GM21529 (cell line): ENCODE results near the gene HS6ST1.

Source experiments
- ATAC-seq: cut with Tn5 transposase; IDR thresholded peaks from one replicate; pipeline ENCODE4 v1.9.1; 2021; ENCODE audit not compliant: unreplicated experiment

Gene HS6ST1

DNA sequence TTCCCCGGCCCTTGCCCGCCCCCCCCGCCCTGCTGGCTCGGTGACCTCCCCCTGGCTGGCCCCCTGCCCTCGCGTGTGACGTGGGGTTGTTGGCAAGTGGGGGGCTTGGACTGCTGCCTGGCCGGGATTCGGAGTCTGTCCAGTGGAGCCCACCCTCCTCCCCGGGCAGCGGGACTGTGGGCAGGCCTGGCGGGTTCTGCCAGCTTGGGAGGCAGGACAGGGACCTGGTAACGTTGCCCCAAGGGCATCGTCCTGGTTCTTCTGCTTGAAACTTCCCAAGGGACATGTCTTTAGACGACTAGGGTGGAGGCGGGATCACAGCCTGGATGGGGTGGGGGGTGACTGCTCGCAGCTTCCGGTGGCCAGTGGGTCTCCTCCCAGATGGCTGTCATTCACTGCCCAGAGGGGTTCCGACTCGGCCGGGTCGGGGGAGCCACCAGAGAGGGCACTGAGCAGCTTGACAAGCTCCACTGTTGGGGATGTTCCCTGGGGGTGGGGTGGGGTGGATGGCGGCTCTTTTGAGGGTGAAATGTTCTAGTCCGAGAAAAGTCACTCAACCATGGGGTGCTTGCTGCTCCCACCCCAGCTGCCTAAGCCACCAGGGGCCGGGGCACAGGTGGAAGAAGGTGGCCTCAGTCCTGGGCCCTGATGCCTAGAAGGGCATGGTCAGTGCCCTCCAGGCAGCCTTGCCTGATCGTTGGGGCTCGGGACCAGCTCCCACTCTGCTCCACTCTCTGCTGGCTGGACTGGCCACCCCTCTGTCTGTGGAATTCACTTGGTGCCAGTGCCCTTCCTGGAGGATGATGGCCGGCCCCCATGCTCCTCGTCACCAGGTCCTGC lies 4.3 kb upstream of the HS6ST1 start:
- ATAC-seq = no peak

DNA sequence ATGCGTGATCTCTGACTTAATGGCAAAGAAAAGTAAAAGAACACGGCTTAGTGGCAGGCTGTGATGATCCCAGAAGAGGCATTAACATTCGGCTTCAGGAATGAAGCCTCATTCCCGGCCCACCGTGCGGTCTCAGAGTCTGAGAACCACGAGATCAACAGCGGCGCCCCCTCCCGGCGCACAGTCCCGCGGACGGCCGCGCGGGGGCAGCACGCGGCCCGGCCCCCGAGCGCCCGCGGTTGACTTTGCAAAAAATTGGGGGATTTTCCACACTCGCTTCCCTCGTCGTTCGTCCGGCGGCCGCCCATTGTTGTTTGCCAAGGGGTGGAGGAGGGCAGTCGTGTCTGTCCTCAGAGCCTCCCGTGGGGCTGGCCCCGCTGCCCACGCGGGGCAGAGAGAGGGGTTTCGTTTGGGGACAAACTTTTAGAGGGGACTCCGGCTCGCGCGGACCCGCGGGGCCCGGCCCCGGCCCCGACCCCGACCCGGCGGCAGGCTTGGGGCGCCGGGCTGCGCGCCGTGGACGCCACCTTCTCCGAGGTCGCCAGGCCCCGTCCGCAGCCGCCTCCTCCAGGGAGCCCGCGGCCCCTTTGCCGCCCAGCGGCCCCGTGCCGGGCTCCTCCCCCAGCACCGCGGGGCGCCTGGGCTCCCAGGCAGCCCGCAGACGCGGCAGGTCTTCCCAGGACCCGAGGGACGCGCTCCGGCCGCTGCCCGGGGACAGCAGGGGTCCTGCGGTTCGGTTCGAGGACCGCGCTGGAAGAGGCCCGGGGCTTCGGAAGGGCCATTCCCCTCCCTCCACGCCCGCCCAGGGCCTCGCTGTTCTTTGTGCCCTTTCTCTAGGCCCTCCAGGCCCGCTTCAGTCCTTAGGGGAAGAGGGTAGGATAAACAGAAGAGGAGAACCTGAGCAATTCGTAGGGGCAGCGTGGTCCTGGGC lies 3.4 kb upstream of the HS6ST1 start:
- peak; percentile 52 for ATAC-seq

- ATAC-seq = no peak
These were observed 2.5 kb upstream of the HS6ST1 start for GRCh38 chr2:128320906-128321771.

GRCh38 chr2:128320192-128320905 lies 1.7 kb upstream of the HS6ST1 start:
- no peak for ATAC-seq

- no peak for ATAC-seq
These were observed 1.0 kb upstream of the HS6ST1 start for GRCh38 chr2:128319631-128320191.

- ATAC-seq = peak; percentile 12
These were observed 423 bp downstream of the HS6ST1 start for GRCh38 chr2:128318245-128318644.

GRCh38 chr2:128317899-128318225 lies 806 bp downstream of the HS6ST1 start:
- ATAC-seq = peak; percentile 1

DNA sequence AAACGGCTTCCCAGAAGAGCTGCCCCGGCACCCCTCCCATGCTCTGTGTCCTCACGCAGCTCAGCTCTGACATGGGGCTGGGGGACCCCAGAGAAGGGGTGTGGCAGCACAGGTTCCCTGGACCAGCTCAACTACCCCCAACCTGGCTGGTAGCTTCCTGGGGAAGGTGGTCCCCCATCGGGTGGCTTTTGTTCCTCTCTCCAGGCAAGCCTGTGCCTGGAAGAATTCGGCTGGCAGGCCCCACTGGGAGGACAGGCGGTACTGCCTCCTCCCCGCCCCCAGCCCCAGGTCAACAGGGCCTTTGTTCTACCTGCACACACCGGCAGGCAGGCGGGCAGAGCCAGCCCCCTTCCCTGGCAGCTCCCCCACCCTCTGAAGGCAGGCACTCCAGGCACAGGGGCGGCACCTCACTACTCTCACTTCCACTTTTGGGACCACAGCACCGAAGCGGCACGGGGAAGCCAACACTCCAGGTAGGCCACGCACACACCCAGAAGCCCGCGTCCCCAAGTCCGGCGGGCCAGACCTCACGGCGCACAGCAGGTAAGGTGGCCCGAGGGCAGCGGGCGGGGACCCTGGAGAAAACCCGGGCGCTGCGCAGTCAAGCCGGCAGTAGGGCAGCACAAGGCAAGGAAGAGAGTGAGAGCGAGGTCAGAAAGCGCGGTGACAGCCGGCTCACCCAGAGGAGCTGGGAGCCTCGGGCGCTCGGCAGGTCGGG lies 1.3 kb downstream of the HS6ST1 start:
- peak; percentile 49 for ATAC-seq

DNA sequence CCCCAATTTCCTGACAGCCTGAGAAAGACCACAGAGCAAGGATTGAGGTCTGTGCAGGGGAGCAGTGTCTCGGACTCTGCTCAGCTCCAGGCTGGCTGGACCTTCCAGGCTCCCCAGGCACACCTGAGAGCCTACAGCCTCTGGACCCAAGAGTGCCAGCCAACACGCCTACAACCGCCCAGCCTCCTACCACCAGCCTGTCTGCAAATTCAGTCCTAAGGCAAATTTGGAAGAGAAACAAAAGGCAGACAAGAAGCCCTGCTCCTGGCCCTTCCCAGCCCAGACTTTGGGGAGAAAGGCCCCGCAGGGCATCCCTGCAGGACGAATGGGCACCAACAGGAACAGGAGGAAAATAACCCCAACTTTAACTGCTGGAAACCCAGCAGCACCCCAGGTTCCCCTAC lies 1.9 kb downstream of the HS6ST1 start:
- ATAC-seq = no peak

- no peak for ATAC-seq
These were observed 2.6 kb downstream of the HS6ST1 start for GRCh38 chr2:128315829-128316776.

DNA sequence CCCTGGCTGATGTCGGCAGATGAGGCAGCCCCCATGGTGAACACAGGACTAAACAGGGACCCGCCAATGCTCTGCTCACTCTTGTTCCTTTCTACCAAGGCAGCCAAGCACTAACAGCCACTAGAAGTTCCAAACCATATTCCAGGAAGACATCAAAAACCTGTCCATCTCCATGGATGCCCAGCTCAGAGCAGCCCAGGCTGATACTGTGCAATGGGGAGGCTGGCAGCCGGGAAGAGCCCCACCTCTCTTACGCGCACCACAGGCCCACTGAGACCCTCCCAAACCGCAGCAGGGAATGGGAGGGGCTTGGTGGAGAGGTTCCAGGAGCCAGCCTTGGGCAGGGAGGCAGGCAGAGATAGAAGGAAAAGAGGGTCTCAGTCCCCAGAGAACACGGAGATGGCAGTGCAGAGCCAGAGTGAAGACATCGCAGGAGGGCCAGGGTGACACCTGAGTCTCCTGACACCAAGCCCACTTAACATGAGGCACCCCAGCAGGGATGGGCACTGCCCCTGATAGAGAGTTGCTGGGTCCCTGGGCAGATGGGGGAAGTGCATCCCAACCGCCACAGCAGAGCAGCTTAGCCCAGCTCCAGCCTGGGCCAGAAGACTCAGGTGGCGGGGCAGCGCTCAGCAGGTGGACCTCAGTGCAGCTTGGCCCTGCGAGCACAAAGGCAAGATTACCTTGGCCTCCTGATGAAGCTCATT lies 3.4 kb downstream of the HS6ST1 start:
- ATAC-seq = no peak

DNA sequence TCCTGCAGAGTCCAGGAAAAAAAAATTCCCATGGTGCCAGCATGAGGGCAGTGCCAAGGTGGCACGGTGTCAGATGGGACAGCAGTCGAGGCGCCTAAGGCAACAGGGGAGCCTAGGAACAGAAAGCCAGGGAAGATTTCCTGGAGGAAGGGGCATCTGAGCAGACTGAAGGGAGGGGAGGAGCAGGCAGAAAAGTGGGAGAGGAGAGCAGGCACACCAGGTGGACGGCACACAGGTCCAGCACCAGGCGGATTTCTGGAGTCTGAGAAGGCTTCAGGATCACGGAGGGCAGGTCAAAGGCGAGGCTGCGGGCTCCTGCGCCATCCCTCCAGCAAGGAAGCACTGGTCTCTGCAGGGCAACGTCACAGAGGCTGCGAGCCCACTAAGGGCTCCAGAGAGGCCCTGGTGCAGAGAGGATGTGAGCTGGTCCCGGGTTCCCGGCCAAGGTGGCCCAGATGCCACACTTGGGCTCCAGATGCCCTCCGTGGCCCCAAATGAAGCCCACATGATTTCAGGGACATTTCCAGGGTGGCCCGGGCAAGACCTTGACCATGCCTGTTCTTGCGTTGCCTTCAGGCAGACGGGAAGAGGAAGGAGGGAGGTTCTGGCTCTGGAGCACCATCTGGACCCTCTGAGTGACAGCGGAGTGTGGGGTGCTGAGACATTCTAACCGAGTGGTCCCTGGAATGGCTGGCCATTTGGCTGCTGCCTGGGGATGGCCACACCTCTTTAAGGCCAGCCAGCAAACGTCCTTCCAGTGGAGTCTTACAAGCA lies 4.1 kb downstream of the HS6ST1 start:
- ATAC-seq = no peak

GRCh38 chr2:128313931-128314347 lies 4.7 kb downstream of the HS6ST1 start:
- no peak for ATAC-seq

GRCh38 chr2:128313091-128313836 lies 5.4 kb downstream of the HS6ST1 start:
- no peak for ATAC-seq

GRCh38 chr2:128312411-128312810 lies 6.3 kb downstream of the HS6ST1 start:
- no peak for ATAC-seq

- no peak for ATAC-seq
These were observed 6.8 kb downstream of the HS6ST1 start for GRCh38 chr2:128311755-128312341.
